ENCODE data around the gene PDZD7.
A peak's percentile ranks its signal among the peaks of the same experiment; 100 is the strongest.

GRCh38 chr10:101005361-101005760 lies 25.6 kb downstream of the PDZD7 start:
- TF ChIP-seq, protein P1, sequence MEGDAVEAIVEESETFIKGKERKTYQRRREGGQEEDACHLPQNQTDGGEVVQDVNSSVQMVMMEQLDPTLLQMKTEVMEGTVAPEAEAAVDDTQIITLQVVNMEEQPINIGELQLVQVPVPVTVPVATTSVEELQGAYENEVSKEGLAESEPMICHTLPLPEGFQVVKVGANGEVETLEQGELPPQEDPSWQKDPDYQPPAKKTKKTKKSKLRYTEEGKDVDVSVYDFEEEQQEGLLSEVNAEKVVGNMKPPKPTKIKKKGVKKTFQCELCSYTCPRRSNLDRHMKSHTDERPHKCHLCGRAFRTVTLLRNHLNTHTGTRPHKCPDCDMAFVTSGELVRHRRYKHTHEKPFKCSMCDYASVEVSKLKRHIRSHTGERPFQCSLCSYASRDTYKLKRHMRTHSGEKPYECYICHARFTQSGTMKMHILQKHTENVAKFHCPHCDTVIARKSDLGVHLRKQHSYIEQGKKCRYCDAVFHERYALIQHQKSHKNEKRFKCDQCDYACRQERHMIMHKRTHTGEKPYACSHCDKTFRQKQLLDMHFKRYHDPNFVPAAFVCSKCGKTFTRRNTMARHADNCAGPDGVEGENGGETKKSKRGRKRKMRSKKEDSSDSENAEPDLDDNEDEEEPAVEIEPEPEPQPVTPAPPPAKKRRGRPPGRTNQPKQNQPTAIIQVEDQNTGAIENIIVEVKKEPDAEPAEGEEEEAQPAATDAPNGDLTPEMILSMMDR (IDR thresholded peaks at IDR 0.05 in 8 of 11, conservative IDR thresholded peaks at IDR 0.05 in 3 of 11) = no peak
- TF ChIP-seq POLR2A (IDR thresholded peaks at IDR 0.05) (no peak), POLR2AphosphoS5 (IDR thresholded peaks at IDR 0.05) (peak in 2 of 3 donors; percentile 7 to 45)

Data from spleen (tissue), 7 donors.